ENCODE data around the gene EDDM13.

Gene EDDM13

GRCh38 chr19:56351208-56351607 lies 78.7 kb downstream of the EDDM13 start:
- no peak overlapping the region for H3K4me3 ChIP-seq (ENCODE audit: low read depth, low read length)
- TF ChIP-seq CTCF (IDR thresholded peaks at IDR 0.05; ENCODE audit: low read depth, low read length): no peak

GRCh38 chr19:56355517-56355916 lies 83.0 kb downstream of the EDDM13 start:
- no peak for TF ChIP-seq CTCF (IDR thresholded peaks at IDR 0.05; ENCODE audit: low read depth, low read length)
- no peak overlapping the region for H3K4me3 ChIP-seq (ENCODE audit: low read depth, low read length)

- no peak overlapping the region for H3K4me3 ChIP-seq (ENCODE audit: low read depth, low read length)
- TF ChIP-seq CTCF (IDR thresholded peaks at IDR 0.05; ENCODE audit: low read depth, low read length): no peak
Measured at GRCh38 chr19:56356944-56357343, 84.4 kb downstream of the EDDM13 start.
